Astrocyte of the spinal cord (primary cell): Measurements from ENCODE around the gene EIF1AY.

ENCODE experiments used
- DNase-seq: peaks from one replicate; pipeline ENCODE4 v3.0.0; 2011; ENCODE audit warnings: low read depth, low spot score
- H3K4me3 ChIP-seq: 2 replicates; pipeline ENCODE4 v1.5.1; 2011; ENCODE audit warnings: low read depth, mild to moderate bottlenecking, low read length, moderate library complexity
- CTCF ChIP-seq: IDR thresholded peaks from 2 replicates; pipeline ENCODE4 v1.5.1; 2012; ENCODE audit warnings: low read depth, mild to moderate bottlenecking, low read length, inconsistent platforms
- in situ Hi-C: cut with HindIII; loops from 2 replicates; pipeline ENCODE4 v1.10.0; 2017; ENCODE audit warnings: low sequenced_read_pairs

EIF1AY gene, protein sequence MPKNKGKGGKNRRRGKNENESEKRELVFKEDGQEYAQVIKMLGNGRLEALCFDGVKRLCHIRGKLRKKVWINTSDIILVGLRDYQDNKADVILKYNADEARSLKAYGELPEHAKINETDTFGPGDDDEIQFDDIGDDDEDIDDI

DNA sequence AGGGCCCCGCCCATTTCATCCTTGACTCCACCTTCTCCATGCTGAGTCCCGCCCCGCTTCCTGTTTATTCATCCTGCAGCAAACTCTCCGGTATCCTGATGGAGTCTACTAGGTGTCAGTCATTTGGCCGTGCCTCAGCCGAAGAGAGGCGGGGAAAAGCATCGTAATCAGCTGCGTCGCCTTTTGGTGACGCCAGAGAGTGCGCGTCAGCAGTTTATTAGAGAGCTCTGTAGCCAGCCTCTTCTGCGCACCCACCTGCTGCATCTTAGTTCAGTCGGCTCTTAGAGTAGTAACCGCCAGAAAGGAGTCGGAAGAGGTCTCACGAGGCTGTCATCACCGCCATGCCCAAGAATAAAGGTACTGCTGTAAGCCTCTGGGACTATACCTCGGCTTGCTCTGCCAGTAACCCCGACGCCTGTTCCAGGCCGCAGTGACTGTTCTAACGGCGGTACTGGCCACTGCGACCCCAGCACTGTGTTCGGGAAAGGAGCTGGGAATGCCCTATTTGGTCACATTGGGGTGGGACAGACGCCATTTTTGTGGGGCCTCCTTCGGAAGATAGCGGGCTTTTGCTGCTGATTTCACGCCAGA, at the start of gene EIF1AY:
Gene EIF1AY, plus strand, starts transcription at position 246 of the 591 bp plus-strand sequence. Its CDS starts 96 bp downstream, at position 342.
- in situ Hi-C loops, result no loop called here
- no peak for DNase-seq
- TF ChIP-seq CTCF, result no peak
- no peak within 1 kb of the TSS for H3K4me3 ChIP-seq

- in situ Hi-C loops, result no loop called here
- no peak overlapping the region for H3K4me3 ChIP-seq
- no peak for TF ChIP-seq CTCF
- no peak for DNase-seq
Measured at GRCh38 chrY:20528435-20528834, 47.1 kb upstream of the EIF1AY start.

DNA sequence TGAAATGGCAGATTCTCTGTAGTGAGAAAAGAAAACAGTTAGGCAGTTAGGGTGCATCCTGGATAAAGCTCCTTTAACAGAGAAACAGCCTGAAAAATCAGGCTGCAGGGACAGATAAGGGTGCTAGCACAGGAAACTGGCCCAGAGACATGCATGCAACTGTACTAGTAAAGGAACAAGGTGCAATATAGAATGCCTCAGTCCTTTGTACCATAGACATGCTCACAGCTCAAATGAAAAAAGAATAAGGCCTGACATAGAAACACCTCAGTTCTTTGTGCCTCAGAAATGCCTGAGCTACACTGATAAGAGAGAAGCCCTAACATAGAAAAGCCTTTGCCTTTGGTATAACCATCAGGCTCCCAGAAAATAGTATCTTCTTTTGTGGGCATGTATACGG, 37.4 kb upstream of the EIF1AY start:
- DNase-seq, result no peak
- in situ Hi-C loops, result no loop called here
- H3K4me3 ChIP-seq, result no peak overlapping the region
- no peak for TF ChIP-seq CTCF

- no peak overlapping the region for H3K4me3 ChIP-seq
- no peak for DNase-seq
- TF ChIP-seq CTCF, result no peak
- in situ Hi-C loops, result no loop called here
Measured at GRCh38 chrY:20538933-20539332, 36.6 kb upstream of the EIF1AY start.

DNA sequence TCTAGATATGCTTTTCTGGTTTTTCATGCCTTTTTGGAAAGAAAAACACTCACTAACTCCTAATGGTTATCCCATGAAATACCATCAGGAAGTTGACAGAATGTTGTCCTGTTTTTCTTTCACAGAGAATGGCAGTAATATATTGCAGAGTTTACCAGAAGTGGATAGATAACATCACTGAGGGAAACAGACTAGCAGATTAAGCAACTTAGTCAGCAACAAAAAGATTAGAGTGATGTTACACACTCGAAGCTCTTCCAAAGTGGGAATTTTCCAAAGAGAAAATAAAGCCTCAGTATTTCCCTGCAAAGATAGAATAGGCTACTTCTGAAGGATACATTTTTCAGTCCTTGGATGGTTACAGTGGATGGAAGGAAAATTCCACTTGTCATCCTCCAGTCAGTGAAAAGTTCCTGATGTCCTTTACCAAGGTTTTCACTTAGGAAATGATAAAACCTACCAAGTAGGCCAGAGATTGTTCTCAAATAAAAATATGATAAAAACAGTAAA, 31.1 kb upstream of the EIF1AY start:
- no peak overlapping the region for H3K4me3 ChIP-seq
- no peak for TF ChIP-seq CTCF
- in situ Hi-C loops, result no loop called here
- no peak for DNase-seq

- TF ChIP-seq CTCF, result no peak
- no peak for DNase-seq
Measured at GRCh38 chrY:20546071-20546470, 29.5 kb upstream of the EIF1AY start.

More at GRCh38 chrY:20546071-20546470, 29.5 kb upstream of the EIF1AY start:
- in situ Hi-C loops, result no loop called here
- H3K4me3 ChIP-seq, result no peak overlapping the region
